Osteoblast (primary cell): ENCODE results near the gene MAN2B2. TPM values are rescaled to one million over a fixed set of nuclear protein-coding genes. Genes with fewer than 3 reads are reported as not detected.

Source experiments
- DNase-seq: peaks from one replicate; pipeline ENCODE4 v3.0.0; 2011; ENCODE audit warnings: low spot score, mixed read lengths; ENCODE audit not compliant: insufficient read length; ENCODE audit errors: missing footprints
- H2AFZ ChIP-seq: 2 replicates; pipeline ENCODE4 v1.6.0; 2011; ENCODE audit warnings: mild to moderate bottlenecking, low read length
- H3K27ac ChIP-seq: 2 replicates; pipeline ENCODE4 v1.5.1; 2011; ENCODE audit warnings: mild to moderate bottlenecking, low read depth, low read length, moderate library complexity
- H3K27me3 ChIP-seq: 2 replicates; pipeline ENCODE4 v1.6.0; 2012; ENCODE audit warnings: mild to moderate bottlenecking, control low read depth, inconsistent platforms, low read length, moderate library complexity; ENCODE audit not compliant: insufficient read depth
- H3K36me3 ChIP-seq: 2 replicates; pipeline ENCODE4 v1.5.1; 2011; ENCODE audit warnings: mild to moderate bottlenecking, low read length, control low read depth, moderate library complexity; ENCODE audit not compliant: insufficient read depth
- H3K4me1 ChIP-seq: 2 replicates; pipeline ENCODE4 v1.5.1; 2011; ENCODE audit warnings: mild to moderate bottlenecking, low read length, control low read depth, moderate library complexity; ENCODE audit not compliant: insufficient read depth
- H3K4me2 ChIP-seq: 2 replicates; pipeline ENCODE4 v1.6.0; 2011; ENCODE audit warnings: mild to moderate bottlenecking, low read length; ENCODE audit not compliant: insufficient read depth
- H3K4me3 ChIP-seq: fragments of 200-600 bp; sonication (generic); 3 replicates; pipeline ENCODE4 v1.5.1; 2012; ENCODE audit warnings: mild to moderate bottlenecking, low read length, inconsistent platforms; ENCODE audit not compliant: insufficient read depth
- H3K79me2 ChIP-seq: 2 replicates; pipeline ENCODE4 v1.6.0; 2012; ENCODE audit warnings: mild to moderate bottlenecking, low read length, control low read depth, inconsistent platforms; ENCODE audit not compliant: insufficient read depth
- H3K9me3 ChIP-seq: 2 replicates; pipeline ENCODE4 v1.5.1; 2011; ENCODE audit warnings: low read depth, low read length, control low read depth
- H4K20me1 ChIP-seq: 2 replicates; pipeline ENCODE4 v1.6.0; 2012; ENCODE audit warnings: mild to moderate bottlenecking, low read length, control low read depth; ENCODE audit not compliant: insufficient read depth
- CTCF ChIP-seq: IDR thresholded peaks from 2 replicates; pipeline ENCODE4 v1.5.1; 2011; ENCODE audit warnings: mild to moderate bottlenecking, low read depth, low read length, moderate library complexity; ENCODE audit errors: extremely low read depth
- total RNA-seq: library from RNA; depleted of rRNA; stranded (reverse); fragments of >200 nt; gene quantifications from 2 replicates; pipeline ENCODE4 v1.2.3, GENCODE V29; 2012

Gene MAN2B2
- total RNA-seq, 1 donor: 28.2 TPM

DNA sequence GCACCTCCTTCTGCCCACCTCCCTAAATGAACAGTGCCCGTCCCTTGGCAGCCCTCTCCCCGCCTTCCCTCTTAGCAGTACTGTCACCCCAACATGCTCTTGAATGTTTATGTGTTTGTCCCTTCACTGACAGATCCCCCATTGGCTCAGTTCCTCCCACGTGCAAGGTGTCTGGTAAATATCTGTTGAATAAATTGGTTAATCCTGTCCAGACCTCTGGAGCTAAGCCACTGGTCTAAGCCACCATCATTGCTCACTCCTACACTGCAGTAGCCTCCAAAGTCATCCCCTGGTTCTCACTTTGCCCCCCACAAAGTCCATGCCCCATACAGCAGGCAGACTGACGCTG is 26.1 kb upstream of the MAN2B2 start:
- DNase-seq: no peak
- H3K4me1 ChIP-seq: no peaks in the 10 kb centered on the region
- no peak overlapping the region for H2AFZ ChIP-seq
- no peak overlapping the region for H3K4me2 ChIP-seq
- H3K4me3 ChIP-seq: no peak overlapping the region
- H3K36me3 ChIP-seq: no peaks in the 10 kb centered on the region
- peaks cover 4% of the 10 kb centered on the region for H3K9me3 ChIP-seq
- H3K27me3 ChIP-seq: no peaks in the 10 kb centered on the region
- no peak for TF ChIP-seq CTCF
- H3K79me2 ChIP-seq: no peaks in the 10 kb centered on the region
- no peak overlapping the region for H3K27ac ChIP-seq
- H4K20me1 ChIP-seq: no peaks in the 10 kb centered on the region

DNA sequence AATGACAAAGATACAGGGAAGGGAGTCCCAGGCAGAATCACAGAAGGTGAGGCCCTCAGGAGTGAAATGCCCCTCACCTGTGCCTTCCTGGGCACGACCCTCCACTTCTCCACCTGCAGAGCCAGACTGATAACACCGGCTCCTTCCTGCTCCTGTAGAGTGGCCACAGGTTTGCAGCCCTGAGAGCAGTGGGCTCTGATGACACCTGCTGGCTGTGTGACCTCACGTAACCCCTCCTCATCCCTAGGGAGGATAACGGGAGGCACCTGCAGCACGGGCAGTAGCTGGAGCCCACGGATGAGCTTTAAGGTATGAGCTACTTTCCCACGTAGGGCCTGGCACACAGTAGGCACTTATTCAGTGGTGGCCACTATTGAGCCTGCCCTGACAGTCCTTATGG is 25.5 kb upstream of the MAN2B2 start:
- Histone ChIP-seq H3K4me2 (no peak overlapping the region), H3K4me1 (no peaks in the 10 kb centered on the region), H3K36me3 (no peaks in the 10 kb centered on the region), H3K4me3 (no peak overlapping the region), H3K79me2 (no peaks in the 10 kb centered on the region), H3K27me3 (no peaks in the 10 kb centered on the region), H2AFZ (no peak overlapping the region), H3K9me3 (peaks cover 4% of the 10 kb centered on the region), H3K27ac (no peak overlapping the region), H4K20me1 (no peaks in the 10 kb centered on the region)
- no peak for DNase-seq
- TF ChIP-seq CTCF: no peak

GRCh38 chr4:6549890-6550620 is 24.9 kb upstream of the MAN2B2 start:
- Histone ChIP-seq H3K4me2 (no peak overlapping the region), H3K36me3 (no peaks in the 10 kb centered on the region)
- DNase-seq: no peak

GRCh38 chr4:6550821-6551220 is 24.2 kb upstream of the MAN2B2 start:
- Histone ChIP-seq H4K20me1 (no peaks in the 10 kb centered on the region), H3K27me3 (peaks cover 2% of the 10 kb centered on the region), H2AFZ (no peak overlapping the region), H3K36me3 (no peaks in the 10 kb centered on the region), H3K4me2 (no peak overlapping the region), H3K27ac (no peak overlapping the region), H3K79me2 (no peaks in the 10 kb centered on the region), H3K4me3 (no peak overlapping the region), H3K4me1 (no peaks in the 10 kb centered on the region), H3K9me3 (peaks cover 4% of the 10 kb centered on the region)
- no peak for TF ChIP-seq CTCF
- DNase-seq: no peak

More at GRCh38 chr4:6549890-6550620, 24.9 kb upstream of the MAN2B2 start:
- no peaks in the 10 kb centered on the region for H3K79me2 ChIP-seq
- H3K9me3 ChIP-seq: peaks cover 4% of the 10 kb centered on the region
- H3K4me1 ChIP-seq: no peaks in the 10 kb centered on the region
- no peak for TF ChIP-seq CTCF
- no peaks in the 10 kb centered on the region for H4K20me1 ChIP-seq
- H3K27me3 ChIP-seq: no peaks in the 10 kb centered on the region
- no peak overlapping the region for H2AFZ ChIP-seq
- H3K4me3 ChIP-seq: no peak overlapping the region
- no peak overlapping the region for H3K27ac ChIP-seq
